Measurements from ENCODE around the gene STIM2. TPM values are rescaled to one million over a fixed set of nuclear protein-coding genes. Genes with fewer than 3 reads are reported as not detected.

STIM2 gene
- total and polyA plus RNA-seq, 10 of the 15 experiments (the other 5 are each of a cell fraction or from before 2014, with no cell fraction given): 4.7 to 41.5 (median 16.9) TPM

- ChIA-PET SMC1A (ENCODE audit: uncharacterized antibody, unreplicated experiment) (interaction anchor here (1.2 kb wide), 1 partner anchor 24 kb away, joined by 4 read pairs; no protein-coding TSS in a partner anchor), CTCF (no interaction called here), POLR2A (no interaction called here), RAD21 (ENCODE audit: unreplicated experiment) (no interaction called here)
- BruUV-seq (replicated peaks): no TSS peak
- Histone ChIP-seq H3K4me3 (no peak overlapping the region), H4K20me1 (ENCODE audit: control insufficient read depth, insufficient read depth) (no peaks in the 10 kb centered on the region), H3K79me2 (ENCODE audit: control insufficient read depth, insufficient read depth, low read length) (no peaks in the 10 kb centered on the region), H3K27ac (ENCODE audit: control insufficient read depth, insufficient read depth) (no peak overlapping the region), H3K9me3 (replicated peaks; ENCODE audit: control insufficient read depth, insufficient read depth, low read length) (no peaks in the 10 kb centered on the region), H2AFZ (ENCODE audit: control insufficient read depth, low read depth, low read length) (no peak overlapping the region), H3K4me1 (ENCODE audit: control insufficient read depth, insufficient read depth, low read length) (no peaks in the 10 kb centered on the region), H3K36me3 (ENCODE audit: control insufficient read depth in 2 of 2, insufficient read depth in 2 of 2, low read length in 1 of 2) (peaks cover 0 to 2% of the 10 kb centered on the region in 2 experiments; a peak in 2 of 4 replicates), H3K9ac (ENCODE audit: control insufficient read depth, insufficient read depth, low read length) (no peak overlapping the region), H3K27me3 (replicated peaks in 1 of 2; ENCODE audit: control insufficient read depth in 2 of 2, insufficient read depth in 2 of 2, low read length in 1 of 2) (no peaks in the 10 kb centered on the region), H3K4me2 (ENCODE audit: control insufficient read depth, insufficient read depth) (no peak overlapping the region)
- no peak for ATAC-seq
- no peak for DNase-seq (ENCODE audit: low read depth, low spot score)
- in situ Hi-C loops (cut with MboI): no loop called here
- no peak for FAIRE-seq
- intact Hi-C loops (cut with micrococcal nuclease; ENCODE audit: unreplicated experiment): no loop called here
- 85% methylated on average over 2 of the region's 2 CpGs for WGBS (ENCODE audit: insufficient coverage, insufficient replicate concordance, low lambda C conversion rate, missing lambda C conversion rate)
- no peak for TF ChIP-seq ZBTB4 (CRISPR knock-in tag; IDR thresholded peaks at IDR 0.05)
- no peak for TF ChIP-seq SRF (IDR thresholded peaks at IDR 0.05; ENCODE audit: low read depth in 2 of 2, low read length in 2 of 2)
- TF ChIP-seq EP300 (IDR thresholded peaks at IDR 0.05; ENCODE audit: borderline replicate concordance in 1 of 2, control insufficient read depth in 1 of 2, low read depth in 2 of 2, low read length in 2 of 2): no peak
- no peak for TF ChIP-seq ASH2L (IDR thresholded peaks at IDR 0.05; ENCODE audit: borderline replicate concordance, low read depth)
- no peak for TF ChIP-seq RELA (IDR thresholded peaks at IDR 0.05; ENCODE audit: borderline replicate concordance, partially characterized antibody)
- TF ChIP-seq, protein P1, sequence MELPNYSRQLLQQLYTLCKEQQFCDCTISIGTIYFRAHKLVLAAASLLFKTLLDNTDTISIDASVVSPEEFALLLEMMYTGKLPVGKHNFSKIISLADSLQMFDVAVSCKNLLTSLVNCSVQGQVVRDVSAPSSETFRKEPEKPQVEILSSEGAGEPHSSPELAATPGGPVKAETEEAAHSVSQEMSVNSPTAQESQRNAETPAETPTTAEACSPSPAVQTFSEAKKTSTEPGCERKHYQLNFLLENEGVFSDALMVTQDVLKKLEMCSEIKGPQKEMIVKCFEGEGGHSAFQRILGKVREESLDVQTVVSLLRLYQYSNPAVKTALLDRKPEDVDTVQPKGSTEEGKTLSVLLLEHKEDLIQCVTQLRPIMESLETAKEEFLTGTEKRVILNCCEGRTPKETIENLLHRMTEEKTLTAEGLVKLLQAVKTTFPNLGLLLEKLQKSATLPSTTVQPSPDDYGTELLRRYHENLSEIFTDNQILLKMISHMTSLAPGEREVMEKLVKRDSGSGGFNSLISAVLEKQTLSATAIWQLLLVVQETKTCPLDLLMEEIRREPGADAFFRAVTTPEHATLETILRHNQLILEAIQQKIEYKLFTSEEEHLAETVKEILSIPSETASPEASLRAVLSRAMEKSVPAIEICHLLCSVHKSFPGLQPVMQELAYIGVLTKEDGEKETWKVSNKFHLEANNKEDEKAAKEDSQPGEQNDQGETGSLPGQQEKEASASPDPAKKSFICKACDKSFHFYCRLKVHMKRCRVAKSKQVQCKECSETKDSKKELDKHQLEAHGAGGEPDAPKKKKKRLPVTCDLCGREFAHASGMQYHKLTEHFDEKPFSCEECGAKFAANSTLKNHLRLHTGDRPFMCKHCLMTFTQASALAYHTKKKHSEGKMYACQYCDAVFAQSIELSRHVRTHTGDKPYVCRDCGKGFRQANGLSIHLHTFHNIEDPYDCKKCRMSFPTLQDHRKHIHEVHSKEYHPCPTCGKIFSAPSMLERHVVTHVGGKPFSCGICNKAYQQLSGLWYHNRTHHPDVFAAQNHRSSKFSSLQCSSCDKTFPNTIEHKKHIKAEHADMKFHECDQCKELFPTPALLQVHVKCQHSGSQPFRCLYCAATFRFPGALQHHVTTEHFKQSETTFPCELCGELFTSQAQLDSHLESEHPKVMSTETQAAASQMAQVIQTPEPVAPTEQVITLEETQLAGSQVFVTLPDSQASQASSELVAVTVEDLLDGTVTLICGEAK (IDR thresholded peaks at IDR 0.05; ENCODE audit: borderline replicate concordance): no peak
Measured at GRCh38 chr4:27024805-27025204, 164.2 kb downstream of the STIM2 start.

Data from GM12878 (cell line).